Pancreas (tissue), 10 donors: Measurements from ENCODE around the gene CT45A1. TPM values are rescaled to one million over a fixed set of nuclear protein-coding genes. Genes with fewer than 3 reads are reported as not detected.
"Not testable (repeated sequence)": the region's sequence is repeated elsewhere in the genome, so short reads cannot be mapped to it uniquely, and the experiment has no call there.

ENCODE experiments used
- ATAC-seq, 4 donors: fragments of 200-7000 bp; cut with Tn5 transposase; one replicate each; pipeline versions ENCODE4 v1.8.0 to v1.9.1; 2020; ENCODE audit warnings: mild to moderate bottlenecking in 4 of 4, moderate library complexity in 4 of 4
- DNase-seq, 6 donors: peaks; one replicate each; pipeline ENCODE4 v3.0.0-alpha.2; 2020
- FAIRE-seq: peaks from 2 replicates; lab custom pipeline; 2012; peaks lifted over from hg19 to GRCh38; lab: Jason Lieb, UNC
- H3K27ac ChIP-seq, 4 donors: fragments of 200-600 bp; sonication (generic); 1 replicate in 3 of 4; 2 replicates in 1 of 4; pipeline versions ENCODE4 v1.5.0 to v1.8.0; 2020
- H3K27me3 ChIP-seq, 4 donors: fragments of 200-600 bp; one replicate each; pipeline ENCODE4 v1.8.0; 2021
- H3K36me3 ChIP-seq, 3 donors: fragments of 200-600 bp; sonication (generic) in 1 of 3; one replicate each; pipeline versions ENCODE4 v1.5.0 to v1.8.0; 2020 to 2021
- H3K4me1 ChIP-seq, 3 donors: fragments of 200-600 bp; one replicate each; pipeline ENCODE4 v1.8.0; 2021
- H3K4me3 ChIP-seq, 4 donors: fragments of 200-600 bp; sonication (generic) in 2 of 4; one replicate each; pipeline versions ENCODE4 v1.5.0 to v1.8.0; 2020 to 2021
- H3K9me3 ChIP-seq, 4 donors: fragments of 200-600 bp; one replicate each; pipeline ENCODE4 v1.8.0; 2021
- CTCF ChIP-seq, 4 donors: fragments of 200-600 bp; sonication (generic) in 3 of 4; IDR thresholded peaks; one replicate each; pipeline versions ENCODE4 v1.5.0 to v1.8.0; 2021; ENCODE audit warnings: antibody characterized with exemption in 4 of 4
- WGBS, 2 donors: extraction: QIAGEN DNeasy Blood & Tissue Kit; methylation state at CpG; one replicate each; pipeline ENCODE4 v1.1.7; 2013; 5-methylcytosine and 5-hydroxymethylcytosine counted together
- intact Hi-C, 3 donors: fragments of 100-400 bp; cut with DNase I; formaldehyde crosslinking; loops; one replicate each; pipeline versions ENCODE4 v1.11.1 to v1.14.2; 2022
- polyA plus RNA-seq, 2 donors: library from polyadenylated mRNA; stranded (reverse); fragments of 200-250 nt; gene quantifications; one replicate each; pipeline ENCODE4 v1.2.3, GENCODE V29; 2013
- total RNA-seq, 6 donors: library from RNA; stranded (reverse); fragmentation: NEBNext Ultra II Directional in 4 of 6; extraction: Animal tissue kit (Norgen Biotek cat#: 25700) in 4 of 6; gene quantifications; one replicate each; pipeline versions ENCODE4 v1.2.1 to v1.2.4, GENCODE V29; 2021 to 2023
- donor health status: healthy with polysubstance abuse.
- donor health status: DM: no; HTN: no; CAD: no; lungs with moderate emphysema.
- donor health status: DM: no; HTN: no; CAD: no.
- donor health status: control.
- donor health status: control.
- donor health status: Bipolar disorder and iron deficiency.
- donor health status: DM: yes; HTN: yes; CAD: no.
- donor health status: DM: no; HTN: no; CAD: no.
- donor health status: DM: no; HTN: no; CAD: no.
- donor health status: DM: yes; HTN: yes; CAD: no.

The CT45A1 gene
- total and polyA plus RNA-seq, 8 donors = not detected

- FAIRE-seq = no peak
- intact Hi-C loops = no loop called here
- no peaks in the 10 kb centered on the region for H3K4me1 ChIP-seq
- ATAC-seq = no peak
- no peak overlapping the region for H3K4me3 ChIP-seq
- peak in 1 of 4 donors; percentile 11 for TF ChIP-seq CTCF (IDR thresholded peaks at IDR 0.05)
- DNase-seq = peak in 1 of 6 donors; percentile 47
- H3K27me3 ChIP-seq = peaks cover 0 to 6% (median 0%) of the 10 kb centered on the region in 4 donors
- H3K27ac ChIP-seq = no peak overlapping the region
- 37 to 59% methylated on average over 12 of the region's 12 CpGs for WGBS, 2 donors
- H3K9me3 ChIP-seq = no peaks in the 10 kb centered on the region
- no peaks in the 10 kb centered on the region for H3K36me3 ChIP-seq
Measured at GRCh38 chrX:135707880-135708279, 5.6 kb upstream of the CT45A1 start.

- no peak overlapping the region for H3K27ac ChIP-seq
- 81 to 89% methylated on average over 19 to 20 of the region's 20 CpGs for WGBS, 2 donors
- no peaks in the 10 kb centered on the region for H3K9me3 ChIP-seq
- H3K36me3 ChIP-seq = no peaks in the 10 kb centered on the region
- peaks cover 0 to 10% (median 0%) of the 10 kb centered on the region in 4 donors for H3K27me3 ChIP-seq
- H3K4me1 ChIP-seq = no peaks in the 10 kb centered on the region
- FAIRE-seq (no peak), ATAC-seq (no peak), DNase-seq (peak in 1 of 6 donors; percentile 55)
- intact Hi-C loops = no loop called here
- TF ChIP-seq CTCF (IDR thresholded peaks at IDR 0.05) = no peak
- H3K4me3 ChIP-seq = no peak overlapping the region
Measured at GRCh38 chrX:135713795-135714194, 356 bp downstream of the CT45A1 start.

GRCh38 chrX:135734666-135735065, 21.2 kb downstream of the CT45A1 start:
- H3K36me3 ChIP-seq, H3K27ac ChIP-seq, FAIRE-seq, H3K9me3 ChIP-seq, H3K4me3 ChIP-seq, ATAC-seq, DNase-seq, H3K4me1 ChIP-seq, intact Hi-C loops, H3K27me3 ChIP-seq: not testable (repeated sequence)
- 60 to 65% methylated on average over 5 of the region's 5 CpGs for WGBS, 2 donors

- FAIRE-seq (no peak), DNase-seq (no peak), ATAC-seq (no peak)
- Histone ChIP-seq H3K27ac (no peak overlapping the region), H3K4me1 (no peaks in the 10 kb centered on the region), H3K4me3 (no peak overlapping the region), H3K36me3 (no peaks in the 10 kb centered on the region), H3K27me3 (peaks cover 0 to 5% (median 0%) of the 10 kb centered on the region in 4 donors), H3K9me3 (no peaks in the 10 kb centered on the region)
- intact Hi-C loops = no loop called here
- TF ChIP-seq CTCF (IDR thresholded peaks at IDR 0.05) = no peak
- 26 to 40% methylated on average over 4 of the region's 4 CpGs for WGBS, 2 donors
Measured at GRCh38 chrX:135737366-135738071, 24.1 kb downstream of the CT45A1 start.

GRCh38 chrX:135740681-135741149, 27.3 kb downstream of the CT45A1 start:
- Histone ChIP-seq H3K4me1 (no peaks in the 10 kb centered on the region), H3K9me3 (no peaks in the 10 kb centered on the region), H3K27me3 (peaks cover 0 to 5% (median 0%) of the 10 kb centered on the region in 4 donors), H3K4me3 (no peak overlapping the region), H3K36me3 (no peaks in the 10 kb centered on the region), H3K27ac (no peak overlapping the region)
- DNase-seq (peak in 3 of 6 donors; percentile 1 to 56 (median 44)), FAIRE-seq (no peak), ATAC-seq (peak in 2 of 4 donors; percentile 57 to 66)
- TF ChIP-seq CTCF (IDR thresholded peaks at IDR 0.05) = peak in 1 of 4 donors; percentile 22
- WGBS, 2 donors = 53 to 55% methylated on average over 18 of the region's 18 CpGs
- intact Hi-C loops = no loop called here
